A549 (cell line): ENCODE measurements around the gene ARL11.

Source experiments
- CTCF ChIP-seq: fragments of >200 bp; sonication (Bioruptor Twin); formaldehyde crosslinking; IDR thresholded peaks from 3 replicates; pipeline ENCODE4 v1.5.1; 2016
- HDAC2 ChIP-seq: fragments of 200-600 bp; sonication (generic); IDR thresholded peaks from 2 replicates; pipeline ENCODE4 v1.6.1; 2016
- KDM5A ChIP-seq: fragments of 200-600 bp; sonication (generic); IDR thresholded peaks from 2 replicates; pipeline ENCODE4 v1.6.1; 2016; ENCODE audit warnings: antibody characterized with exemption, mild to moderate bottlenecking
- MAFK ChIP-seq: fragments of 450-650 bp; IDR thresholded peaks from 2 replicates; pipeline ENCODE4 v1.6.1; 2014; ENCODE audit not compliant: partially characterized antibody
- NFE2L2 ChIP-seq: fragments of 150-350 bp; conservative IDR thresholded peaks from 2 replicates; pipeline ENCODE4 v1.6.1; 2014; ENCODE audit warnings: low read length
- NR3C1 ChIP-seq: fragments of >200 bp; sonication (Bioruptor Twin); formaldehyde crosslinking; IDR thresholded peaks from 3 replicates; pipeline ENCODE4 v1.6.1; 2017
- POLR2A ChIP-seq: IDR thresholded peaks from 2 replicates; pipeline ENCODE4 v1.6.1; 2012; ENCODE audit warnings: mild to moderate bottlenecking, low read length
- RAD21 ChIP-seq, 2 experiments: fragments of >200 bp in 1 of 2; sonication (Bioruptor Twin) in 1 of 2; formaldehyde crosslinking in 1 of 2; IDR thresholded peaks in 1 of 2; conservative IDR thresholded peaks in 1 of 2; 2 replicates in 1 of 2; 3 replicates in 1 of 2; pipeline ENCODE4 v1.6.1; 2012 to 2018; ENCODE audit warnings: inconsistent platforms in 1 of 2

- no peak for TF ChIP-seq KDM5A
- no peak for TF ChIP-seq HDAC2
- TF ChIP-seq CTCF, result no peak
- no peak for TF ChIP-seq NR3C1
- no peak for TF ChIP-seq RAD21 (conservative IDR thresholded peaks at IDR 0.05 in 1 of 2, IDR thresholded peaks at IDR 0.05 in 1 of 2)
- no peak for TF ChIP-seq MAFK
- no peak for TF ChIP-seq NFE2L2
- TF ChIP-seq POLR2A, result no peak
Measured at GRCh38 chr13:49667773-49668172, 39.5 kb downstream of the ARL11 start.
